GM12872 (cell line): ENCODE measurements around the gene TMEM203.
A peak's percentile ranks its signal among the peaks of the same experiment; 100 is the strongest.

ENCODE experiments used
- TF ChIP-seq, protein P1 (sequence below): IDR thresholded peaks from 3 replicates; pipeline ENCODE4 v1.5.1; 2011; ENCODE audit warnings: low read depth, mild to moderate bottlenecking, low read length, moderate library complexity; ENCODE audit not compliant: insufficient read depth

Gene TMEM203

GRCh38 chr9:137227853-137228505, 22.5 kb upstream of the TMEM203 start:
- TF ChIP-seq, protein P1, sequence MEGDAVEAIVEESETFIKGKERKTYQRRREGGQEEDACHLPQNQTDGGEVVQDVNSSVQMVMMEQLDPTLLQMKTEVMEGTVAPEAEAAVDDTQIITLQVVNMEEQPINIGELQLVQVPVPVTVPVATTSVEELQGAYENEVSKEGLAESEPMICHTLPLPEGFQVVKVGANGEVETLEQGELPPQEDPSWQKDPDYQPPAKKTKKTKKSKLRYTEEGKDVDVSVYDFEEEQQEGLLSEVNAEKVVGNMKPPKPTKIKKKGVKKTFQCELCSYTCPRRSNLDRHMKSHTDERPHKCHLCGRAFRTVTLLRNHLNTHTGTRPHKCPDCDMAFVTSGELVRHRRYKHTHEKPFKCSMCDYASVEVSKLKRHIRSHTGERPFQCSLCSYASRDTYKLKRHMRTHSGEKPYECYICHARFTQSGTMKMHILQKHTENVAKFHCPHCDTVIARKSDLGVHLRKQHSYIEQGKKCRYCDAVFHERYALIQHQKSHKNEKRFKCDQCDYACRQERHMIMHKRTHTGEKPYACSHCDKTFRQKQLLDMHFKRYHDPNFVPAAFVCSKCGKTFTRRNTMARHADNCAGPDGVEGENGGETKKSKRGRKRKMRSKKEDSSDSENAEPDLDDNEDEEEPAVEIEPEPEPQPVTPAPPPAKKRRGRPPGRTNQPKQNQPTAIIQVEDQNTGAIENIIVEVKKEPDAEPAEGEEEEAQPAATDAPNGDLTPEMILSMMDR, result no peak

DNA sequence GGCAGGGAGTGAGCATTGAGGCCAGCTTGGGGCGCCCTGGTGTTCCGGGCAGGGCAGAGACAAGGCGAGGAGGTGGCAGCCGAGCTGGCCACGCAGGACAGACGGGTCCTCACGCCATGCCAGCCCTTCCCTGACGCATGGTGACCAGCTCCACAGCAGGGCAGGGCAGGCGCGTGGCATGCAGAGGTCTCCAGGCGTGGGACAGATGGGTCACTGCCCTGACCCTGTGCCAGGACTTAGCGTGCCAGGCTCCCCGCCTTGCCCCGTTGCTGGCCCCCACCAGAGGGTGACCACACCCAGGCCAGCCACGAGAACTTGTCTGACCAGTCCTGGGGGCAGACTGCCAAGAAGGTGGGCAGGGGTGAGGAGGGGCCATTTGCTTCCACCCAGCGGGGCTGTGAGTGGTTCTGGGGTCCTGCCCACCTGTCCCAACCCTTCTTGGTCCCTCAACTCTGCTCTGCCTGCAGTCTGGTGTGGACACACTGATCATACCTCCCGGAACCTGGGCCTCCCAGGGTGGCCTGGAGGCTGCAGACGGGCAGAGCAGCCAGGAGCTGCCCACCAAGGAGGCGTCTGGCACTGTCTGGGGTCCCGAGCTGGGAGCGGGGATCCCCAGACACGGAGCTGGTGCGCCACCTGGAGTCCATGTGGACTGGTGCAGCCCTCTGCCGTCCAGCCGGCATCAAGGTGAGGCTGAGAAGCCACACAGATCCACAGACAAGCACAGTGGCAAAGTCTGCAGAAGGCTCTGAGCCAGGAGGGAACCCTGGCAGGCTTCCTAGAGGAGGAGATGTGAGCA, 21.8 kb upstream of the TMEM203 start, which contains the start of gene RNF224:
Gene RNF224, plus strand, starts transcription at position 449 of the 799 bp plus-strand sequence. CDS start 834 bp downstream, outside the sequence.
- TF ChIP-seq, protein P1, result peak; percentile 97

GRCh38 chr9:137226338-137227053, 21.0 kb upstream of the TMEM203 start:
- TF ChIP-seq, protein P1, result no peak

DNA sequence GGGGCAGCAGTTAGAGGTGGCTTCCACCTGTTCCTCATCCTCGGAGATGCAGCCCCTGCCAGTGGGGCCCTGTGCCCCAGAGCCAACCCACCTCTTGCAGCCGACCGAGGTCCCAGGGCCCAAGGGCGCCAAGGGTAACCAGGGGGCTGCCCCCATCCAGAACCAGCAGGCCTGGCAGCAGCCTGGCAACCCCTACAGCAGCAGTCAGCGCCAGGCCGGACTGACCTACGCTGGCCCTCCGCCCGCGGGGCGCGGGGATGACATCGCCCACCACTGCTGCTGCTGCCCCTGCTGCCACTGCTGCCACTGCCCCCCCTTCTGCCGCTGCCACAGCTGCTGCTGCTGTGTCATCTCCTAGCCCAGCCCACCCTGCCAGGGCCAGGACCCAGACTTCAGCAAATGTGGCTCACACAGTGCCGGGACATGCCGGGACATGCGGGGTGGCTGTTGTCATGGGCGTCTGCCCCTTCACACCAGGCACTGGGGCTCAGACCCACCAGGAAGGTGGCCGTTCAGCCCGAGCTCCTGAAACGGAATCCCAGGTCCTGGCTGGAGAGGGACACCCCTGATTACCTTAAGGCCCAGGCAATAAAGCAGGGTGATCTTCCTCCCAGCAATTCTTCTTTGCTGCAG, 20.4 kb upstream of the TMEM203 start:
- TF ChIP-seq, protein P1, result no peak

- TF ChIP-seq, protein P1, result no peak
Observed at GRCh38 chr9:137224830-137225694, 19.6 kb upstream of the TMEM203 start, which contains the start of gene CYSRT1. Gene CYSRT1, plus strand, starts transcription at chr9:137225174. Its CDS starts 448 bp downstream, at chr9:137225622.

GRCh38 chr9:137223078-137223970, 17.9 kb upstream of the TMEM203 start:
- TF ChIP-seq, protein P1, result no peak
